Nephron progenitor cell (in vitro differentiated cells): ENCODE data around the gene EVA1A.
A peak's percentile ranks its signal among the peaks of the same experiment; 100 is the strongest.

Experiments
- DNase-seq: peaks from one replicate; pipeline ENCODE4 v3.0.0; 2021
- H3K27ac Mint-ChIP-seq: 2 replicates; pipeline ENCODE4 v1.8.0; 2021; ENCODE audit warnings: mild to moderate bottlenecking, moderate library complexity, mixed read lengths
- H3K27me3 Mint-ChIP-seq: 2 replicates; pipeline ENCODE4 v1.8.0; 2021; ENCODE audit warnings: mild to moderate bottlenecking, low read depth, mixed read lengths; ENCODE audit not compliant: poor library complexity
- H3K36me3 Mint-ChIP-seq: 2 replicates; pipeline ENCODE4 v1.8.0; 2021; ENCODE audit warnings: low read depth, mixed read lengths
- H3K4me1 Mint-ChIP-seq: 2 replicates; pipeline ENCODE4 v1.8.0; 2021; ENCODE audit warnings: mixed read lengths
- H3K4me3 Mint-ChIP-seq: 2 replicates; pipeline ENCODE4 v1.8.0; 2021; ENCODE audit warnings: mild to moderate bottlenecking, moderate library complexity, mixed read lengths
- H3K9me3 Mint-ChIP-seq: 2 replicates; pipeline ENCODE4 v1.8.0; 2021; ENCODE audit warnings: mild to moderate bottlenecking, moderate library complexity, mixed read lengths
- CTCF ChIP-seq: fragments of 200-600 bp; sonication (generic); IDR thresholded peaks from 2 replicates; pipeline ENCODE4 v1.5.0; 2021; ENCODE audit warnings: antibody characterized with exemption

Gene EVA1A

GRCh38 chr2:75559680-75560021, 1.1 kb downstream of the EVA1A start:
- H3K4me3 Mint-ChIP-seq: peak overlapping the region; percentile 98
- H3K4me1 Mint-ChIP-seq: peaks cover 71% of the 10 kb centered on the region
- peaks cover 23% of the 10 kb centered on the region for H3K27me3 Mint-ChIP-seq
- no peak for TF ChIP-seq CTCF
- no peak for DNase-seq
- no peak overlapping the region for H3K27ac Mint-ChIP-seq
- no peaks in the 10 kb centered on the region for H3K36me3 Mint-ChIP-seq
- no peaks in the 10 kb centered on the region for H3K9me3 Mint-ChIP-seq

GRCh38 chr2:75558786-75559679, 1.7 kb downstream of the EVA1A start:
- no peak for DNase-seq
- TF ChIP-seq CTCF: no peak
- H3K9me3 Mint-ChIP-seq: no peaks in the 10 kb centered on the region
- peaks cover 77% of the 10 kb centered on the region for H3K4me1 Mint-ChIP-seq
- no peaks in the 10 kb centered on the region for H3K36me3 Mint-ChIP-seq
- peaks cover 17% of the 10 kb centered on the region for H3K27me3 Mint-ChIP-seq
- H3K27ac Mint-ChIP-seq: no peak overlapping the region
- H3K4me3 Mint-ChIP-seq: peak overlapping the region; percentile 98

GRCh38 chr2:75558136-75558535, 2.6 kb downstream of the EVA1A start:
- peaks cover under 1% of the 10 kb centered on the region for H3K36me3 Mint-ChIP-seq
- peaks cover 86% of the 10 kb centered on the region for H3K4me1 Mint-ChIP-seq
- DNase-seq: no peak
- no peak for TF ChIP-seq CTCF
- peak overlapping the region; percentile 27 for H3K4me3 Mint-ChIP-seq
- H3K27ac Mint-ChIP-seq: no peak overlapping the region
- H3K27me3 Mint-ChIP-seq: peaks cover 12% of the 10 kb centered on the region
- no peaks in the 10 kb centered on the region for H3K9me3 Mint-ChIP-seq

- Mint-ChIP-seq H3K27me3 (peaks cover 11% of the 10 kb centered on the region), H3K4me1 (peaks cover 90% of the 10 kb centered on the region), H3K9me3 (no peaks in the 10 kb centered on the region), H3K4me3 (no peak overlapping the region), H3K27ac (no peak overlapping the region), H3K36me3 (peaks cover 4% of the 10 kb centered on the region)
- no peak for TF ChIP-seq CTCF
- DNase-seq: no peak
Measured at GRCh38 chr2:75557474-75558133, 3.1 kb downstream of the EVA1A start.

GRCh38 chr2:75556679-75557366, 3.9 kb downstream of the EVA1A start:
- Mint-ChIP-seq H3K4me3 (no peak overlapping the region), H3K27ac (no peak overlapping the region), H3K27me3 (peaks cover 8% of the 10 kb centered on the region), H3K36me3 (peaks cover 4% of the 10 kb centered on the region), H3K9me3 (no peaks in the 10 kb centered on the region), H3K4me1 (peaks cover 90% of the 10 kb centered on the region)
- no peak for DNase-seq
- TF ChIP-seq CTCF: no peak
